ENCODE data around the gene SLC39A5. TPM values are rescaled to one million over a fixed set of nuclear protein-coding genes. Genes with fewer than 3 reads are reported as not detected.

Gene SLC39A5
- total RNA-seq, 2 donors from 2014 or later = 0.51 to 2.0 TPM

DNA sequence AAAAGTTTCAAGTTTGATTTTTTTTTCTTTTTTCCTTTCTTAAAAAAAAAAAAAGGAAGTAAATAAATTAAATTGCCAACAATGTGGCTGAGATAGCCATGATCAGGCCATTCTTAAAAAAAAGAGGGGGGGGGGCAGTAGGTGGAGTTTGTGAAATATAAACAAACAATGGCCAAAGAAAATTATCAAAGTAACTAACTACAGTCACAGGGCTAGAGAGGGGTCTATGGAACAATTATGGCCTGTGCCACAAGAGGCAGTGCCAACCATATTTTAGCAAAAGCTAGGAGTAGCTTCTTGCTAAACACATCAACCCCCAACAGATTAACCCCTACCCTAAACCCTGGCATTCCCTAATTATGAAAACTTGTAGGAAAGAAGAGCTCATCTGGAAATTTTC is 24.4 kb upstream of the SLC39A5 start:
- no peak for ATAC-seq
- no peak overlapping the region for H3K27ac Mint-ChIP-seq
- H3K36me3 Mint-ChIP-seq = no peaks in the 10 kb centered on the region
- no peaks in the 10 kb centered on the region for H3K9me3 Mint-ChIP-seq
- DNase-seq (ENCODE audit: low spot score in 2 of 2) = no peak

GRCh38 chr12:56206452-56207166 is 23.2 kb upstream of the SLC39A5 start:
- peak in 1 of 2 donors; percentile 53 for DNase-seq (ENCODE audit: low spot score in 2 of 2)
- Mint-ChIP-seq H3K27ac (peak overlapping the region; percentile 32 to 52), H3K9me3 (no peaks in the 10 kb centered on the region), H3K36me3 (no peaks in the 10 kb centered on the region)
- ATAC-seq = peak; percentile 71 to 75

DNA sequence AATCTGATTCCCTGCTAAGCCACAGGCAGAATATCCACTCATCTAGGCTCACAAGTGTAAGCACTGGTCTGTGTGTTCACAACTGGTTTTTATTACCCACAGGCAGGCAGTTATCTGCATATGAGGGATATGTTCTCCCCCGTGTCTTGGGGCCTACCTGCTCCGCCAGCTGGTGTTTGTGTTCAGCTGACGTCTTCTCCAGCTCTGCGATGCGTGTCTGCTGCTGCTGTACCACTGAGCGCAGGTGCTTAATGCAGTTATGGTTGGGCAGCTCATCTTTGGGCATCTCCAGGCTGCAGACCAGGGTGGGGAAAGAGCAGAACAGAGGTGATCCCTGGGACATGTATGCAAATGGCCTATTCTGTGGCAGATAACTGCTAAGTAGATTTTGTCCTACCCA is 21.8 kb upstream of the SLC39A5 start:
- no peak overlapping the region for H3K27ac Mint-ChIP-seq
- H3K9me3 Mint-ChIP-seq = no peaks in the 10 kb centered on the region
- DNase-seq (ENCODE audit: low spot score in 2 of 2) = no peak
- H3K36me3 Mint-ChIP-seq = peaks cover 0 to 6% of the 10 kb centered on the region in 2 donors
- ATAC-seq = no peak

DNA sequence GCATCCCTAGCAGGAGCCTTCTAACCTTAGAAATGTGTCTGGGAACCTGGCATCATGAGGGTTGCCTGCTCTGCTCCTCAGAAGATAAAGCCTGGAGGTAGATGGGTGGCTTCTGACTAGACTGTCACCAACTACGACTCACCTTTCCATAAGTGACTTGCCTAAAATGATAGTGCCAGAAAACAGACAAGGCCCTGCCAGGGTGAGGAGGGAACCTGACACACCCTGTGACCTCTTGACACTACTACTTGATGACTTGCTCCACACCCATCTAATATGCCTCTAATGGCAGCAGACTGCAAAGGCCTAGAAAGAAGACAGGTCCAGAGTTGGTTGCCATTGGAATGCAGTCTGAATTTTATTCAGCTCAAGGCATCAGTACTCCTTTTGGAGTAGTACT is 17.5 kb upstream of the SLC39A5 start:
- Mint-ChIP-seq H3K9me3 (no peaks in the 10 kb centered on the region), H3K27ac (peak overlapping the region in 1 of 2 donors; percentile 55), H3K36me3 (peaks cover 0 to 17% of the 10 kb centered on the region in 2 donors)
- ATAC-seq = peak; percentile 96 to 97
- DNase-seq (ENCODE audit: low spot score in 2 of 2) = no peak

DNA sequence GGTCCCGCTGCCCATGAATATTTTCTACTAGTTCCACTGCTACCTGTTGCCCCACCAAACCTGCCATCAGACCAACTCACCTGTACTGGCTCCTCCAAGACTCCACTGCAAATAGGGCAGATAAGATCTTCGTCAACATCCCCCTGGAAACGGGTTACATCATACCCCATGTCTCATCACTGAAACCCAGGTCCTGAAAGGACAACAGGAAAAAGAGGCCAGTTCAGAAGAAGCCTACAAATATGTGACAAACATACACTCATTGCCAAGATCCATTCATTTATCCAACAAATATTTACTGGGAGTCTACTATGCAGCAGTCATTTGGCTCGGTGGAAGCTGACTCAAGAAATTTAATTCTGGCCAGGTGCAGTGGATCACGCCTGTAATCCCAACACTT is 16.0 kb upstream of the SLC39A5 start:
- no peak for ATAC-seq
- DNase-seq (ENCODE audit: low spot score in 2 of 2) = no peak
- H3K36me3 Mint-ChIP-seq = peaks cover 0 to 17% of the 10 kb centered on the region in 2 donors
- no peak overlapping the region for H3K27ac Mint-ChIP-seq
- no peaks in the 10 kb centered on the region for H3K9me3 Mint-ChIP-seq

DNA sequence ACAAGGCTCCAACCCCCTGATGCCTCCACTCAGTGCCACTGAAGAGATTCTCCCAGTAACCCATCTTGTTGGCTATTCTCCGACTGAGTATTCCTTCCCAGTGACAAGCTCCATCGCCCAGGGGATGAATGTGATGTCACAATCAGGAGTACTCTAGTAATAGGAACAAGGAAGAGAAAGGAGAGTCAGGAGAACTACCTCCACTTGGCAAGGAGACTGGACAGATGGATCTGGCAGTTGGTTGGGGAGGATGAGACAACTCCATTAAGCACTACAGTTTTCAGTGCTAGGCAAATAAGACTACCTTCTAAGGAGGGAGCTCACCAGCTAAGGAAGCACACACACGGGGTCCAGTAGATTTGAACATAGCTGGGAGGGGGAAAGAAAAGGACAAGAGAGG is 13.4 kb upstream of the SLC39A5 start:
- ATAC-seq = no peak
- no peaks in the 10 kb centered on the region for H3K9me3 Mint-ChIP-seq
- H3K27ac Mint-ChIP-seq = peak overlapping the region in 1 of 2 donors; percentile 85

DNA sequence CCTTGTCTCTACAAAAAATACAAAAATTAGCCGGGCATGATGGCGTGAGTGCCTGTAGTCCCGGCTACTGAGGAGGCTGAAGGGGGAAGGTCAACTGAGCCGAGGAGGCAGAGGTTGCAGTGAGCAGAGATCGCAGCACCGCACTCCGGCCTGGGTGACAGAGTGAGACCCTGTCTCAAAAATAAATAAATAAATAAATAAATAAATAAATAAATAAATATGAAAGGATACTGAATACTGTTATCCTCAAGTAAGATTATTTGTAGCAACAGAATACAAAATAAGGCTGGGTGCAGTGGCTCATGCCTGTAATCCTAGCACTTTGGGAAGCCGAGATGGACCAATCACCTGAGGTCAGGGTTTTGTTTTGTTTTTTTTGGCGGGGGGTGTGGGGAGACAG is 10.0 kb upstream of the SLC39A5 start:
- no peaks in the 10 kb centered on the region for H3K9me3 Mint-ChIP-seq
- H3K36me3 Mint-ChIP-seq = peaks cover 13 to 22% of the 10 kb centered on the region in 2 donors
- DNase-seq (ENCODE audit: low spot score in 2 of 2) (no peak), ATAC-seq (no peak)
- no peak overlapping the region for H3K27ac Mint-ChIP-seq

More for the DNA sequence above, 13.4 kb upstream of the SLC39A5 start:
- DNase-seq (ENCODE audit: low spot score in 2 of 2) = no peak
- peaks cover 1 to 20% of the 10 kb centered on the region in 2 donors for H3K36me3 Mint-ChIP-seq

- peak overlapping the region; percentile 96 to 97 for H3K27ac Mint-ChIP-seq
- H3K9me3 Mint-ChIP-seq = no peaks in the 10 kb centered on the region
- ATAC-seq (no peak), DNase-seq (ENCODE audit: low spot score in 2 of 2) (no peak)
- peaks cover 13 to 16% of the 10 kb centered on the region in 2 donors for H3K36me3 Mint-ChIP-seq
Observed at GRCh38 chr12:56220611-56221231, 9.1 kb upstream of the SLC39A5 start.

DNA sequence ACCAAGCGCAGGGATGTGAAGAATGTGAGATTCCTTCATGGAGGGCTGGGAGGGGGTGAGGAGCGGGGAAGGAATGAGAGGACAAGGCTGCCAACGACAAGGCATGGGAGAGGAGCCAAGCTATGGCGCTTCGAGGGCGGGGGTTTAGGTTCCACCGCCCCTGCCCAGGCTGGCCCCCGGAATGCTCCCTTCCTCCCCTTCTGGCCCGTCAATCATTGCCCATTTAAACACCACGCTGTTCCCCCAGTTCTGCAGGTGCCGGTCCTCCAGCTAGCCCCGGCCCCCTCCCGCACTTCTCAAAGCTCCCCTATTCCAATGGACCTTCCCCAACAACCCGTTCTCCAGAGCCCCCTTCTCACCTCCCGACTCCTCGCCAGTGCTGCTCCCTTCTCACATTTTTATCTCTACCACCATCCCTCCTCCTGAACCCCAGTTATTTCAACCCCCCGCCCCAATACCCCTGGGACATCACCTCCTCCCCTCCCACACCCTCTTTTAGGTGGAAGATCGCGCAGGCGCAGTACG is 8.6 kb upstream of the SLC39A5 start:
- DNase-seq (ENCODE audit: low spot score in 2 of 2) (no peak), ATAC-seq (peak; percentile 33 to 55)
- H3K9me3 Mint-ChIP-seq = no peaks in the 10 kb centered on the region
- peaks cover 13 to 16% of the 10 kb centered on the region in 2 donors for H3K36me3 Mint-ChIP-seq
- H3K27ac Mint-ChIP-seq = peak overlapping the region; percentile 96 to 97

GRCh38 chr12:56221757-56222530 is 7.9 kb upstream of the SLC39A5 start, which contains the start of gene RNF41:
Gene RNF41, minus strand, starts transcription at chr12:56221922. Its CDS starts 7,875 bp downstream, at chr12:56214047.
- peak; percentile 86 to 88 for ATAC-seq
- H3K27ac Mint-ChIP-seq = peak within 1 kb of the TSS; percentile 96 to 97
- H3K9me3 Mint-ChIP-seq = no peaks in the 10 kb centered on the region
- H3K36me3 Mint-ChIP-seq = peaks cover 12 to 13% of the 10 kb centered on the region in 2 donors
- peak; percentile 91 to 93 for DNase-seq (ENCODE audit: low spot score in 2 of 2)

DNA sequence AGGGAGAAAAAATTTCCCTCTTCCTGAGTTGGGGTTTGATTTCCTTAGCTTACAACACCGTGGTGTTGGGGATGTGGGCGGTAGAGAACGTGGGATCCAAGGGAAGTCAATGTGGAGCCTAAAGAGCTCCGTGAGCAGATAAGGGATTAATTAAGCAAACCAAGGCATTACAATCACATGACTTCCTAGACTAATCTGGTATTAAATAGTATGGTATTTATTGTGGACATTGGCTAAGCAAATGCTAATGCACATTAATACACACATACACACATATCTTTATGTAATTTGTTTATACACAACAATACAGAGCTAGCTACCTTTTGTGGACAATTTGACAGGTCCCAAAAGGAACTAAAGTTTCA is 7.3 kb upstream of the SLC39A5 start:
- no peak for DNase-seq (ENCODE audit: low spot score in 2 of 2)
- Mint-ChIP-seq H3K9me3 (no peaks in the 10 kb centered on the region), H3K36me3 (peaks cover 12 to 13% of the 10 kb centered on the region in 2 donors), H3K27ac (peak overlapping the region; percentile 96 to 97)
- no peak for ATAC-seq

DNA sequence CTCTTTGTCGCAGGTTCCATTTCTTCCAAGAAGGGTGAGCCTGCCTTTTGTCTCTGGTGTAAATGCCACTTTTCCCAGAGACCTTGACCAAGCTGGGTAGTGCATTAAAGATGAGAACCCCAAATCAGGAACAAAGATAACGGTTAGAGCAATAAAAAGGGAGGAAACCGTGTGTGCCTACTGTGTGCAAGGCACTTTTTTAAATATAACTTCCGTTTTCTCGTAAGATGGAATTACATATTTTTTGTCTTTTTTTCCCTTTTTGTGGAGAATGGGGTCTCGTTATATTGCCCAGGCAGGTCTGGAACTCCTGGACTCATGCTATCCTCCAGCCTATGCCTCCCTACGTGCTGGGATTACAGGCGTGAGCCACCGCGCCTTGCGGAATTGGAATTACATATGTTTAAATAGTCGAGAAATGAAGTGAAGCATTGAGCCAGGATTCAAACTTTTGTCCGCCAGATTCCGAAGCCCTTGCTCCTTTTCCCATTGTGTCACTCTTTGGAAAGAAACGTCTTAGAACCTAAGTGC is 6.2 kb upstream of the SLC39A5 start:
- no peak for DNase-seq (ENCODE audit: low spot score in 2 of 2)
- Mint-ChIP-seq H3K27ac (peak overlapping the region in 1 of 2 donors; percentile 87), H3K36me3 (peaks cover 12 to 13% of the 10 kb centered on the region in 2 donors), H3K9me3 (no peaks in the 10 kb centered on the region)
- ATAC-seq = no peak

DNA sequence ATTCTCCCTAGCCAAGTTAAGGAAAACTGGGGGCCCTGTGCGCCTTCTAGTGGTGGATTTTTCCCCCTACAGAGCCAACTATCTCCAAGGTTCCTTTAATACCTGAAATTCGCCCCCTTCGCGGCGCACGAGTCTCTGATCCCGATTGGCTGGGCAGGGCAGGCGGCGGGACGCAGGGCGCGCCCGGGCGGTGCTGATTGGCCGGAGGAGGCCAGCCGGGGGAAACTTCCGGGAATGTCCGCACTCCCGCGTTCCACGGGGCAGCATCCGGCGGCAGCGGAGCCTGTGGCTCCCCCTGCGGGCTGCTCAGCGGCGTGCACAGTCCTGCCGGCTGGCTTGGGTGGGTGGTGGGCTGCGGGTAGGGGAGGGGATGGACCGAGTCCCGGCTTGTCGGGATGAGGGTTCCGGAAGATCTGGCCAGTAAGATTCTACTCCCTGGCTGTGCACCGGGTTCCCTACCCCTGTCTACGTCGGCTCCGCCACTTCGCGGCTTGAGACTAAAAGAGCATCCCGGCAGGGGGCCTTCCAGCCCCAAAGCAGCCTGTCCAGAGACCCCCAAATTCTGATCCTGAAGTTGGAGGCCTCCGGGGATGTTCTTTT is 5.6 kb upstream of the SLC39A5 start, which contains the start of gene NABP2:
TSS of gene NABP2 (plus strand) at position 241 of the 600 bp plus-strand sequence. CDS start 515 bp downstream, outside the sequence.
- Mint-ChIP-seq H3K36me3 (peaks cover 12 to 13% of the 10 kb centered on the region in 2 donors), H3K9me3 (no peaks in the 10 kb centered on the region), H3K27ac (peak within 1 kb of the TSS; percentile 85 to 87)
- peak; percentile 88 for ATAC-seq
- DNase-seq (ENCODE audit: low spot score in 2 of 2) = peak; percentile 96

DNA sequence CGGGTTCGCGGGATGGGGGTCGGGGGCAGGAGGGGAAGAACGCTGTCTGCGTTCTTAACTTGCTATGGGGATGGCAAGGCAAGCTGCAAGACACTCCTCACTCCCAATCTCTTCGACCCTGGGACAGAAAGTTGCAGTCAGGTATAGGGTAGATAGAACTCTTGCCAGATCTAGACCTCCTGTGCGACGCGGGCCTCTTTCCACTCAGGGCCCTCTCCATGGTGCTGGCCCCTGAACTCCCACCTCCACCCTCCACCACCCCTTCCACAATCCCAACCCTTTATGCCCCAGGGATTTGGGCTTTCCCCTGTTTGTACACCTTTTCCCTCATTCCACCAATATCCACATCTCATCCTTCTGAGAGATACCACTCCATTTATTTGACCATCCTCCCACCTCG is 4.9 kb upstream of the SLC39A5 start:
- ATAC-seq (no peak), DNase-seq (ENCODE audit: low spot score in 2 of 2) (no peak)
- peaks cover 12 to 13% of the 10 kb centered on the region in 2 donors for H3K36me3 Mint-ChIP-seq
- H3K27ac Mint-ChIP-seq = peak overlapping the region; percentile 85 to 87
- no peaks in the 10 kb centered on the region for H3K9me3 Mint-ChIP-seq

DNA sequence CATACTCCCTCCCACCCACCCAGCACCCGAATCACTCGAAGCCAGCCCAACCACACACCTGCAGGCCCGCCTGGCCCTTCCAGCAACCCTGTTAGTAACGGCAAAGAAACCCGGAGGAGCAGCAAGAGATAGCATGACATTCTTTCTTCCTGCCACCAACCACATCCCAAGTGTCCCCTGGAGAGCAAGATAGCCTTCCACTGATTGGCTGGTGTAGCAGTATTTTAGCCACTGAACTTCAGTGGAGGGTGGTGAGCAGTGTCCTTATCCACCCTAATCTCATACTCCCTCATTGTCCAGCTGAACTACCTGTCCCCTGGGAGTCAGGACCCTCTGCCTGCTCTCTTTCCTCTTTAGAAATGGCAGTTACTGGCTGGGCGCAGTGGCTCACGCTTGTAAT is 769 bp upstream of the SLC39A5 start:
- H3K27ac Mint-ChIP-seq = no peak overlapping the region
- DNase-seq (ENCODE audit: low spot score in 2 of 2) (no peak), ATAC-seq (no peak)
- H3K9me3 Mint-ChIP-seq = no peaks in the 10 kb centered on the region
- no peaks in the 10 kb centered on the region for H3K36me3 Mint-ChIP-seq
